GM12872 (cell line): ENCODE results near the gene OSBPL10.

Experiments
- CTCF ChIP-seq: IDR thresholded peaks from 3 replicates; pipeline ENCODE4 v1.5.1; 2011; ENCODE audit warnings: low read depth, mild to moderate bottlenecking, low read length, moderate library complexity; ENCODE audit not compliant: insufficient read depth

The OSBPL10 gene

GRCh38 chr3:31762097-31762764 is 218.8 kb downstream of the OSBPL10 start:
- TF ChIP-seq CTCF, result no peak

- no peak for TF ChIP-seq CTCF
Measured at GRCh38 chr3:31760654-31761053, 220.4 kb downstream of the OSBPL10 start.

- no peak for TF ChIP-seq CTCF
Measured at GRCh38 chr3:31758322-31758965, 222.6 kb downstream of the OSBPL10 start.

- TF ChIP-seq CTCF, result no peak
Measured at GRCh38 chr3:31755926-31756658, 225.0 kb downstream of the OSBPL10 start.

GRCh38 chr3:31754575-31755278 is 226.3 kb downstream of the OSBPL10 start:
- no peak for TF ChIP-seq CTCF

- TF ChIP-seq CTCF, result no peak
Measured at GRCh38 chr3:31753050-31753425, 228.0 kb downstream of the OSBPL10 start.

- no peak for TF ChIP-seq CTCF
Measured at GRCh38 chr3:31752305-31753049, 228.6 kb downstream of the OSBPL10 start.
